Tibial nerve (tissue), 4 donors: ENCODE results near the gene NCOA1. TPM values are rescaled to one million over a fixed set of nuclear protein-coding genes. Genes with fewer than 3 reads are reported as not detected.
"Not testable (repeated sequence)": the region's sequence is repeated elsewhere in the genome, so short reads cannot be mapped to it uniquely, and the experiment has no call there.

ENCODE experiments used
- DNase-seq, 2 donors: peaks; one replicate each; pipeline ENCODE4 v3.0.0-alpha.2; 2019; ENCODE audit warnings: low spot score in 2 of 2
- H3K27ac ChIP-seq, 4 donors: fragments of 200-600 bp; sonication (generic) in 3 of 4; one replicate each; pipeline ENCODE4 v1.5.1; 2017 to 2019; ENCODE audit warnings: mild to moderate bottlenecking in 1 of 4
- H3K27me3 ChIP-seq, 2 donors: fragments of 200-600 bp; sonication (generic) in 1 of 2; one replicate each; pipeline versions ENCODE4 v1.5.1 to v1.6.0; 2017 to 2019
- H3K36me3 ChIP-seq, 3 donors: fragments of 200-600 bp; sonication (generic); one replicate each; pipeline ENCODE4 v1.5.1; 2018 to 2019
- H3K4me1 ChIP-seq, 4 donors: fragments of 200-600 bp; sonication (generic) in 3 of 4; one replicate each; pipeline ENCODE4 v1.5.1; 2017 to 2019
- H3K4me3 ChIP-seq, 4 donors: fragments of 200-600 bp; sonication (generic) in 3 of 4; one replicate each; pipeline ENCODE4 v1.5.1; 2017 to 2019; ENCODE audit warnings: mild to moderate bottlenecking in 1 of 4, moderate library complexity in 1 of 4
- H3K9me3 ChIP-seq, 4 donors: fragments of 200-600 bp; sonication (generic) in 3 of 4; one replicate each; pipeline ENCODE4 v1.5.1; 2017 to 2019
- CTCF ChIP-seq, 5 experiments: fragments of 200-600 bp in 3 of 5; fragments of 450-650 bp in 2 of 5; sonication (generic) in 3 of 5; IDR thresholded peaks; one replicate each; pipeline ENCODE4 v1.5.1; 2016 to 2019; ENCODE audit warnings: antibody characterized with exemption in 5 of 5, mild to moderate bottlenecking in 3 of 5, moderate library complexity in 2 of 5
- EP300 ChIP-seq, 2 donors: sonication (generic); formaldehyde crosslinking; IDR thresholded peaks; one replicate each; pipeline ENCODE4 v1.6.1; 2017; ENCODE audit warnings: antibody characterized with exemption in 2 of 2, mild to moderate bottlenecking in 1 of 2
- POLR2A ChIP-seq, 2 donors: fragments of 450-650 bp; IDR thresholded peaks; one replicate each; pipeline ENCODE4 v1.6.1; 2017; ENCODE audit warnings: antibody characterized with exemption in 2 of 2, mild to moderate bottlenecking in 2 of 2, moderate library complexity in 2 of 2
- WGBS, 2 donors: methylation state at CpG; one replicate each; pipeline ENCODE4 v1.1.5; 2018; 5-methylcytosine and 5-hydroxymethylcytosine counted together
- total RNA-seq, 4 donors: library from RNA; depleted of rRNA; stranded (reverse); fragments of >200 nt; gene quantifications; one replicate each; pipeline ENCODE4 v1.1.0, GENCODE V29; 2016

Gene NCOA1
- total RNA-seq, 4 donors from 2014 or later, result 57.0 to 78.9 (median 59.3) TPM

- H3K27me3 ChIP-seq, result no peaks in the 10 kb centered on the region
- 86% methylated on average over 5 of the region's 5 CpGs for WGBS, 2 donors
- H3K36me3 ChIP-seq, result peaks cover 0 to 22% (median 0%) of the 10 kb centered on the region in 3 donors
- no peaks in the 10 kb centered on the region for H3K9me3 ChIP-seq
- no peak for TF ChIP-seq EP300 (IDR thresholded peaks at IDR 0.05)
- TF ChIP-seq CTCF (IDR thresholded peaks at IDR 0.05), result no peak
- no peak for TF ChIP-seq POLR2A (IDR thresholded peaks at IDR 0.05)
- DNase-seq, result no peak
- no peak overlapping the region for H3K4me3 ChIP-seq
- H3K27ac ChIP-seq, result no peak overlapping the region
- peaks cover 0 to 14% (median 0%) of the 10 kb centered on the region in 4 donors for H3K4me1 ChIP-seq
Observed at GRCh38 chr2:24588294-24588693, 97.2 kb downstream of the NCOA1 start.

- Histone ChIP-seq H3K27ac (no peak overlapping the region), H3K27me3 (no peaks in the 10 kb centered on the region), H3K4me3 (no peak overlapping the region), H3K4me1 (peaks cover 0 to 13% (median 1%) of the 10 kb centered on the region in 4 donors), H3K36me3 (peaks cover 0 to 16% (median 0%) of the 10 kb centered on the region in 3 donors), H3K9me3 (no peaks in the 10 kb centered on the region)
- DNase-seq, result no peak
- TF ChIP-seq CTCF (IDR thresholded peaks at IDR 0.05), result no peak
- no peak for TF ChIP-seq EP300 (IDR thresholded peaks at IDR 0.05)
- WGBS, 2 donors, result 93 to 94% methylated on average over 3 of the region's 3 CpGs
Observed at GRCh38 chr2:24592441-24593100, 101.5 kb downstream of the NCOA1 start.

GRCh38 chr2:24594283-24594682, 103.2 kb downstream of the NCOA1 start:
- Histone ChIP-seq H3K27me3 (no peaks in the 10 kb centered on the region), H3K4me3 (no peak overlapping the region), H3K27ac (no peak overlapping the region), H3K4me1 (peaks cover 0 to 13% (median 1%) of the 10 kb centered on the region in 4 donors), H3K36me3 (no peaks in the 10 kb centered on the region), H3K9me3 (no peaks in the 10 kb centered on the region)
- TF ChIP-seq EP300 (IDR thresholded peaks at IDR 0.05) (no peak), POLR2A (IDR thresholded peaks at IDR 0.05) (no peak), CTCF (IDR thresholded peaks at IDR 0.05) (no peak)
- WGBS, 2 donors, result 70 to 78% methylated on average over 2 of the region's 2 CpGs
- DNase-seq, result no peak

DNA sequence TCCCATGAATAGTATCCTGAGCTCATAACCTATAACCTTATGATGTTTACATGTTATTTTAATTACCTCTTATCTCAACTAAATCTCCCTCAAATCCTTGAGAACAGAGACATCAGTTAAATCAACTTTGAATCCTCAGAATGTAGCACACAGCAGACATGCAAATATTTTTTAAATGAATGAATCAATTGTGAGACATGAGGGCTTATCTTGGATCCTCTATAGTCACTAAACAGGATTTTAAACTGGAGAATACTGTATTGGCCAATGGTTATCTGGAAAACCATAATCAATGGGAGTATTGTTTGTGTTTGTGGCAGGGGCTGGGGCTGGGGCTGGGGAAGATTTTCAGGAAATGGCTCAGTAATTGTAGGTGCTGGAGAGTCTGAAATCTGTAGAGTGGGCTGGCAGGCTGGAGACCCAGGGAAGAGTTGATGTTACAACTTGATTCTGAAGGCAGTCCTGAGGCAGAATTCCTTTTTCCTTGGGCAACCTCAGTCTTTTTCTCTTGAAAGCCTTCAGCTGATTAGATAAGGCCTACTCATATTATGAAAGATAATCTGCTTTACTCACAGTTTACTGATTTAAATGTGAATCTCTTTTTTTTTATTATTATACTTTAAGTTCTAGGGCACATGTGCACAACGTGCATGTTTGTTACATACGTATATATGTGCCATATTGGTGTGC, 106.3 kb downstream of the NCOA1 start:
- Histone ChIP-seq H3K27me3 (no peaks in the 10 kb centered on the region), H3K36me3 (peaks cover 0 to 4% (median 0%) of the 10 kb centered on the region in 3 donors), H3K4me3 (no peak overlapping the region), H3K4me1 (peaks cover 0 to 13% (median 1%) of the 10 kb centered on the region in 4 donors), H3K9me3 (no peaks in the 10 kb centered on the region), H3K27ac (no peak overlapping the region)
- no peak for TF ChIP-seq POLR2A (IDR thresholded peaks at IDR 0.05)
- TF ChIP-seq CTCF (IDR thresholded peaks at IDR 0.05), result no peak
- no peak for TF ChIP-seq EP300 (IDR thresholded peaks at IDR 0.05)
- 91 to 94% methylated on average over 2 of the region's 2 CpGs for WGBS, 2 donors
- DNase-seq, result no peak

GRCh38 chr2:24600140-24600539, 109.1 kb downstream of the NCOA1 start:
- not testable (repeated sequence) for DNase-seq, H3K4me1 ChIP-seq, H3K4me3 ChIP-seq, H3K27ac ChIP-seq, H3K27me3 ChIP-seq
- Histone ChIP-seq H3K36me3 (peaks cover 0 to 18% (median 0%) of the 10 kb centered on the region in 3 donors), H3K9me3 (peaks cover 0 to 11% (median 0%) of the 10 kb centered on the region in 4 donors)
- WGBS, 2 donors, result 98 to 99% methylated on average over 6 of the region's 6 CpGs
